ENCODE results near the gene CRHR2. TPM values are rescaled to one million over a fixed set of nuclear protein-coding genes. Genes with fewer than 3 reads are reported as not detected.

CRHR2 gene
- total RNA-seq, 6 experiments from 2014 or later: not detected

DNA sequence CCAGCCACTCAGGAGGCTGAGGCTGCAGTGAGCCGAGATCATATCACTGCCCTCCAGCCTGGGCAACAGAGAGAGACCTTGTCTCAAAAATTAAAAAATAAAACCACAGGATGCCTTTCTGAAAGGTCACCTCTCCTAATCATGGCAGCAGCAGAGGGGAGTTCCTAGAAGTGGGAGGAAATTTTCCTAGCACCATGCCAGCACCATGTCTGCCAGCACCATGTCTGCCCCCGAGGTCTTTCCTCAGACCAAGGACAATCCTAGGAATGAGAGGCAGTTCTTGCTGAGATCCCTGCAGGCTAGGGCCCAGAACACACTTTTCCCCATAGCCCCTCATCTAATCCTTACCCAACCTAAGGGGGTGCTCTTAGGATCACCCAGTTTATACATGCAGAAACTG, 47.4 kb upstream of the CRHR2 start:
- ATAC-seq (no peak), DNase-seq (no peak)
- intact Hi-C loops (cut with DNase I): no loop called here
- Histone ChIP-seq H3K4me1 (no peaks in the 10 kb centered on the region), H3K9me3 (no peaks in the 10 kb centered on the region), H3K36me3 (no peaks in the 10 kb centered on the region), H3K27ac (no peak overlapping the region), H3K27me3 (no peaks in the 10 kb centered on the region), H3K4me3 (no peak overlapping the region)
- no CpG with 5 or more reads among the region's 2 CpGs for WGBS (ENCODE audit: insufficient coverage, low coverage, low lambda C conversion rate, missing lambda C conversion rate)
- TF ChIP-seq POLR2A (IDR thresholded peaks at IDR 0.05): no peak
- TF ChIP-seq, protein P1, sequence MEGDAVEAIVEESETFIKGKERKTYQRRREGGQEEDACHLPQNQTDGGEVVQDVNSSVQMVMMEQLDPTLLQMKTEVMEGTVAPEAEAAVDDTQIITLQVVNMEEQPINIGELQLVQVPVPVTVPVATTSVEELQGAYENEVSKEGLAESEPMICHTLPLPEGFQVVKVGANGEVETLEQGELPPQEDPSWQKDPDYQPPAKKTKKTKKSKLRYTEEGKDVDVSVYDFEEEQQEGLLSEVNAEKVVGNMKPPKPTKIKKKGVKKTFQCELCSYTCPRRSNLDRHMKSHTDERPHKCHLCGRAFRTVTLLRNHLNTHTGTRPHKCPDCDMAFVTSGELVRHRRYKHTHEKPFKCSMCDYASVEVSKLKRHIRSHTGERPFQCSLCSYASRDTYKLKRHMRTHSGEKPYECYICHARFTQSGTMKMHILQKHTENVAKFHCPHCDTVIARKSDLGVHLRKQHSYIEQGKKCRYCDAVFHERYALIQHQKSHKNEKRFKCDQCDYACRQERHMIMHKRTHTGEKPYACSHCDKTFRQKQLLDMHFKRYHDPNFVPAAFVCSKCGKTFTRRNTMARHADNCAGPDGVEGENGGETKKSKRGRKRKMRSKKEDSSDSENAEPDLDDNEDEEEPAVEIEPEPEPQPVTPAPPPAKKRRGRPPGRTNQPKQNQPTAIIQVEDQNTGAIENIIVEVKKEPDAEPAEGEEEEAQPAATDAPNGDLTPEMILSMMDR (IDR thresholded peaks at IDR 0.05): no peak

- intact Hi-C loops (cut with DNase I): no loop called here
- no peak overlapping the region for H3K4me3 ChIP-seq
- DNase-seq (no peak), ATAC-seq (no peak)
- H3K4me1 ChIP-seq: no peaks in the 10 kb centered on the region
- H3K36me3 ChIP-seq: no peaks in the 10 kb centered on the region
- TF ChIP-seq POLR2A (IDR thresholded peaks at IDR 0.05): no peak
- TF ChIP-seq, protein P1 (IDR thresholded peaks at IDR 0.05): no peak
- 65% methylated on average over 4 of the region's 6 CpGs for WGBS (ENCODE audit: insufficient coverage, low coverage, low lambda C conversion rate, missing lambda C conversion rate)
- no peak overlapping the region for H3K27ac ChIP-seq
- H3K9me3 ChIP-seq: no peaks in the 10 kb centered on the region
- H3K27me3 ChIP-seq: no peaks in the 10 kb centered on the region
Measured at GRCh38 chr7:30728591-30729100, 46.4 kb upstream of the CRHR2 start.

GRCh38 chr7:30727061-30727945, 45.0 kb upstream of the CRHR2 start:
- H3K4me3 ChIP-seq: no peak overlapping the region
- ATAC-seq: peak; percentile 20 to 45 (median 39)

GRCh38 chr7:30726296-30727006, 44.2 kb upstream of the CRHR2 start:
- Histone ChIP-seq H3K27ac (no peak overlapping the region), H3K4me3 (no peak overlapping the region), H3K36me3 (no peaks in the 10 kb centered on the region), H3K9me3 (no peaks in the 10 kb centered on the region), H3K27me3 (no peaks in the 10 kb centered on the region), H3K4me1 (no peaks in the 10 kb centered on the region)
- DNase-seq (no peak), ATAC-seq (no peak)
- 100% methylated on average over 3 of the region's 7 CpGs for WGBS (ENCODE audit: insufficient coverage, low coverage, low lambda C conversion rate, missing lambda C conversion rate)
- intact Hi-C loops (cut with DNase I): no loop called here
- TF ChIP-seq, protein P1 (IDR thresholded peaks at IDR 0.05): no peak
- TF ChIP-seq POLR2A (IDR thresholded peaks at IDR 0.05): no peak

More at GRCh38 chr7:30727061-30727945, 45.0 kb upstream of the CRHR2 start:
- H3K4me1 ChIP-seq: no peaks in the 10 kb centered on the region
- intact Hi-C loops (cut with DNase I): no loop called here
- no peaks in the 10 kb centered on the region for H3K27me3 ChIP-seq
- no peaks in the 10 kb centered on the region for H3K36me3 ChIP-seq
- TF ChIP-seq, protein P1 (IDR thresholded peaks at IDR 0.05): no peak
- TF ChIP-seq POLR2A (IDR thresholded peaks at IDR 0.05): no peak
- no peak for DNase-seq
- H3K9me3 ChIP-seq: no peaks in the 10 kb centered on the region
- 43% methylated on average over 4 of the region's 8 CpGs for whole genome bisulfite sequencing (ENCODE audit: insufficient coverage, low coverage, low lambda C conversion rate, missing lambda C conversion rate)
- no peak overlapping the region for H3K27ac ChIP-seq

Measured in right lobe of liver (tissue), 6 donors.